ENCODE data around the gene DUXA.

GRCh38 chr19:57171551-57172081 is 4.3 kb upstream of the DUXA start:
- TF ChIP-seq CTCF (IDR thresholded peaks at IDR 0.05) (no peak), POLR2A (IDR thresholded peaks at IDR 0.05) (no peak)

Measured in heart left ventricle (tissue), 13 donors.